Measurements from ENCODE around the gene PCDHB8. TPM values are rescaled to one million over a fixed set of nuclear protein-coding genes. Genes with fewer than 3 reads are reported as not detected.
"Not testable (repeated sequence)": the region's sequence is repeated elsewhere in the genome, so short reads cannot be mapped to it uniquely, and the experiment has no call there.

The PCDHB8 gene
- polyA plus RNA-seq, 1 donor (not counting 4 experiments of a cell fraction or from before 2014, with no cell fraction given): not detected

DNA sequence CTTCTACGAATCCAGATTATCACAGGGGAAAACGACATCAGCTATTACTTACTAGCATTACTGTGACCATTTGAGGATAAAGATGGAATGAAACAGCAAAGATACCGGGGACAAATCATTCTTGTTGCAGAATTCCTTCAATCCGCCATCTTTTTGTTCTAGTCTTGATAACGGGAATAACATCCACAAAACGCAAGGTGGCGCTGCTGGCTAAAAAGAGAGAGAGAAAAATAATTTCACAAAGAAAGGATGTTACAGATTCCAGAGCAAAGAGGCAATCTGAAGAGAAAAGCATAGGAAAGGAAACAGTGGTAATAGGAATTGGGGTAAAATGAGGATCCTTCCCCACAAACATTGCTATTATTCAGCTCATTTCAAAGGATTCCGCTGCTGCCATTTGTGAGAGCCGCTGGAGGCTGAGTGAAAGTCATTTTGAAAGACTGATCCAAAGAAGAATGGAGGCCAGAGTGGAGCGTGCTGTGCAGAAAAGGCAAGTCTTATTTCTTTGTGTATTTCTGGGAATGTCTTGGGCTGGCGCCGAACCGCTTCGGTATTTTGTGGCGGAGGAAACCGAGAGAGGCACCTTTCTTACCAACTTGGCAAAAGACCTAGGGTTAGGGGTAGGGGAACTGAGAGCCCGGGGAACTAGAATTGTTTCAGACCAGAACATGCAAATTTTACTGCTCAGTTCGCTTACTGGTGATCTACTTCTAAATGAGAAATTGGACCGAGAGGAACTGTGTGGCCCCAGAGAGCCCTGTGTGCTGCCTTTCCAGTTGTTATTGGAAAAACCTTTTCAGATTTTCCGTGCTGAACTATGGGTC is 5.0 kb upstream of the PCDHB8 start, which contains the start of gene PCDHB7:
PCDHB7 (plus strand) TSS at position 264 of the 824 bp plus-strand sequence; CDS start at position 456, 192 bp downstream.
- Histone ChIP-seq H3K4me2 (ENCODE audit: control insufficient read depth, extremely low read depth, insufficient read depth, low read depth, low read length) (no peak within 1 kb of the TSS), H3K9me1 (ENCODE audit: control insufficient read depth, extremely low read depth, insufficient read depth, low read length) (no peaks in the 10 kb centered on the region), H3K27ac (ENCODE audit: control insufficient read depth, insufficient read depth, low read length) (no peak within 1 kb of the TSS), H2AFZ (ENCODE audit: control insufficient read depth, low read length) (no peak within 1 kb of the TSS), H3K27me3 (ENCODE audit: control insufficient read depth, extremely low read depth, insufficient read depth, low read length) (no peaks in the 10 kb centered on the region), H3K9me3 (ENCODE audit: control insufficient read depth, low read depth, low read length) (peaks cover 4% of the 10 kb centered on the region), H4K20me1 (ENCODE audit: control insufficient read depth, extremely low read depth, insufficient read depth, low read length) (no peaks in the 10 kb centered on the region), H3K79me2 (ENCODE audit: control insufficient read depth, insufficient read depth, low read length) (no peaks in the 10 kb centered on the region), H3K4me3 (ENCODE audit: control insufficient read depth in 2 of 3, extremely low read depth in 1 of 3, insufficient read depth in 2 of 3, low read depth in 1 of 3, low read length in 3 of 3) (no peak within 1 kb of the TSS), H3K4me1 (ENCODE audit: control insufficient read depth, extremely low read depth, insufficient read depth, low read length) (no peaks in the 10 kb centered on the region), H3K36me3 (ENCODE audit: control insufficient read depth in 2 of 2, extremely low read depth in 1 of 2, insufficient read depth in 2 of 2, low read length in 2 of 2) (no peaks in the 10 kb centered on the region), H3K9ac (ENCODE audit: control insufficient read depth, extremely low read depth, insufficient read depth, low read length) (no peak within 1 kb of the TSS)
- dilution Hi-C loops (cut with MboI; ENCODE audit: extremely low pct_ligation_motif_present, low sequenced_read_pairs): no loop called here
- TF ChIP-seq, protein P1, sequence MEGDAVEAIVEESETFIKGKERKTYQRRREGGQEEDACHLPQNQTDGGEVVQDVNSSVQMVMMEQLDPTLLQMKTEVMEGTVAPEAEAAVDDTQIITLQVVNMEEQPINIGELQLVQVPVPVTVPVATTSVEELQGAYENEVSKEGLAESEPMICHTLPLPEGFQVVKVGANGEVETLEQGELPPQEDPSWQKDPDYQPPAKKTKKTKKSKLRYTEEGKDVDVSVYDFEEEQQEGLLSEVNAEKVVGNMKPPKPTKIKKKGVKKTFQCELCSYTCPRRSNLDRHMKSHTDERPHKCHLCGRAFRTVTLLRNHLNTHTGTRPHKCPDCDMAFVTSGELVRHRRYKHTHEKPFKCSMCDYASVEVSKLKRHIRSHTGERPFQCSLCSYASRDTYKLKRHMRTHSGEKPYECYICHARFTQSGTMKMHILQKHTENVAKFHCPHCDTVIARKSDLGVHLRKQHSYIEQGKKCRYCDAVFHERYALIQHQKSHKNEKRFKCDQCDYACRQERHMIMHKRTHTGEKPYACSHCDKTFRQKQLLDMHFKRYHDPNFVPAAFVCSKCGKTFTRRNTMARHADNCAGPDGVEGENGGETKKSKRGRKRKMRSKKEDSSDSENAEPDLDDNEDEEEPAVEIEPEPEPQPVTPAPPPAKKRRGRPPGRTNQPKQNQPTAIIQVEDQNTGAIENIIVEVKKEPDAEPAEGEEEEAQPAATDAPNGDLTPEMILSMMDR (optimal IDR thresholded peaks at IDR 0.05 in 1 of 3, IDR thresholded peaks at IDR 0.05 in 1 of 3, conservative IDR thresholded peaks at IDR 0.05 in 1 of 3; ENCODE audit: extremely low read depth in 1 of 3, insufficient read depth in 2 of 3, low read length in 3 of 3): peak in 1 of 3 experiments; percentile 21
- no peak for TF ChIP-seq EZH2 (IDR thresholded peaks at IDR 0.05; ENCODE audit: low read length)
- FAIRE-seq (no peak), DNase-seq (ENCODE audit: low read depth, low spot score) (no peak)

DNA sequence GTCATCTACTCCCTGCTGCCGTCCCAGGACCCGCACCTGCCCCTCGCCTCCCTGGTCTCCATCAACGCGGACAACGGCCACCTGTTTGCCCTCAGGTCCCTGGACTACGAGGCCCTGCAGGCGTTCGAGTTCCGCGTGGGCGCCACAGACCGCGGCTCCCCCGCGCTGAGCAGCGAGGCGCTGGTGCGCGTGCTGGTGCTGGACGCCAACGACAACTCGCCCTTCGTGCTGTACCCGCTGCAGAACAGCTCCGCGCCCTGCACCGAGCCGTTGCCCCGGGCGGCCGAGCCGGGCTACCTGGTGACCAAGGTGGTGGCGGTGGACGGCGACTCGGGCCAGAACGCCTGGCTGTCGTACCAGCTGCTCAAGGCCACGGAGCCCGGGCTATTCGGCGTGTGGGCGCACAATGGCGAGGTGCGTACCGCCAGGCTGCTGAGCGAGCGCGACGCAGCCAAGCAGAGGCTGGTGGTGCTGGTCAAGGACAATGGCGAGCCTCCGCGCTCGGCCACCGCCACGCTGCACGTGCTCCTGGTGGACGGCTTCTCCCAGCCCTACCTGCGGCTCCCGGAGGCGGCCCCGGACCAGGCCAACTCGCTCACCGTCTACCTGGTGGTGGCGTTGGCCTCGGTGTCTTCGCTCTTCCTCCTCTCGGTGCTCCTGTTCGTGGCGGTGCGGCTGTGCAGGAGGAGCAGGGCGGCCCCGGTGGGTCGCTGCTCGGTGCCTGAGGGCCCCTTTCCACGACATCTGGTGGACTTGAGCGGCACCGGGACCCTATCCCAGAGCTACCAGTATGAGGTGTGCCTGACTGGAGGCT is 3.1 kb upstream of the PCDHB8 start:
- dilution Hi-C loops (cut with MboI; ENCODE audit: extremely low pct_ligation_motif_present, low sequenced_read_pairs); H3K4me3 ChIP-seq (ENCODE audit: control insufficient read depth in 2 of 3, extremely low read depth in 1 of 3, insufficient read depth in 2 of 3, low read depth in 1 of 3, low read length in 3 of 3); FAIRE-seq; H3K9ac ChIP-seq (ENCODE audit: control insufficient read depth, extremely low read depth, insufficient read depth, low read length); DNase-seq (ENCODE audit: low read depth, low spot score); H3K27ac ChIP-seq (ENCODE audit: control insufficient read depth, insufficient read depth, low read length); H3K79me2 ChIP-seq (ENCODE audit: control insufficient read depth, insufficient read depth, low read length); H3K36me3 ChIP-seq (ENCODE audit: control insufficient read depth in 2 of 2, extremely low read depth in 1 of 2, insufficient read depth in 2 of 2, low read length in 2 of 2); H3K9me3 ChIP-seq (ENCODE audit: control insufficient read depth, low read depth, low read length); H4K20me1 ChIP-seq (ENCODE audit: control insufficient read depth, extremely low read depth, insufficient read depth, low read length); H3K4me2 ChIP-seq (ENCODE audit: control insufficient read depth, extremely low read depth, insufficient read depth, low read depth, low read length); H3K9me1 ChIP-seq (ENCODE audit: control insufficient read depth, extremely low read depth, insufficient read depth, low read length); H3K27me3 ChIP-seq (ENCODE audit: control insufficient read depth, extremely low read depth, insufficient read depth, low read length); H3K4me1 ChIP-seq (ENCODE audit: control insufficient read depth, extremely low read depth, insufficient read depth, low read length); H2AFZ ChIP-seq (ENCODE audit: control insufficient read depth, low read length): not testable (repeated sequence)
